Measurements from ENCODE around the gene FMN1. TPM values are rescaled to one million over a fixed set of nuclear protein-coding genes. Genes with fewer than 3 reads are reported as not detected.

The FMN1 gene, protein sequence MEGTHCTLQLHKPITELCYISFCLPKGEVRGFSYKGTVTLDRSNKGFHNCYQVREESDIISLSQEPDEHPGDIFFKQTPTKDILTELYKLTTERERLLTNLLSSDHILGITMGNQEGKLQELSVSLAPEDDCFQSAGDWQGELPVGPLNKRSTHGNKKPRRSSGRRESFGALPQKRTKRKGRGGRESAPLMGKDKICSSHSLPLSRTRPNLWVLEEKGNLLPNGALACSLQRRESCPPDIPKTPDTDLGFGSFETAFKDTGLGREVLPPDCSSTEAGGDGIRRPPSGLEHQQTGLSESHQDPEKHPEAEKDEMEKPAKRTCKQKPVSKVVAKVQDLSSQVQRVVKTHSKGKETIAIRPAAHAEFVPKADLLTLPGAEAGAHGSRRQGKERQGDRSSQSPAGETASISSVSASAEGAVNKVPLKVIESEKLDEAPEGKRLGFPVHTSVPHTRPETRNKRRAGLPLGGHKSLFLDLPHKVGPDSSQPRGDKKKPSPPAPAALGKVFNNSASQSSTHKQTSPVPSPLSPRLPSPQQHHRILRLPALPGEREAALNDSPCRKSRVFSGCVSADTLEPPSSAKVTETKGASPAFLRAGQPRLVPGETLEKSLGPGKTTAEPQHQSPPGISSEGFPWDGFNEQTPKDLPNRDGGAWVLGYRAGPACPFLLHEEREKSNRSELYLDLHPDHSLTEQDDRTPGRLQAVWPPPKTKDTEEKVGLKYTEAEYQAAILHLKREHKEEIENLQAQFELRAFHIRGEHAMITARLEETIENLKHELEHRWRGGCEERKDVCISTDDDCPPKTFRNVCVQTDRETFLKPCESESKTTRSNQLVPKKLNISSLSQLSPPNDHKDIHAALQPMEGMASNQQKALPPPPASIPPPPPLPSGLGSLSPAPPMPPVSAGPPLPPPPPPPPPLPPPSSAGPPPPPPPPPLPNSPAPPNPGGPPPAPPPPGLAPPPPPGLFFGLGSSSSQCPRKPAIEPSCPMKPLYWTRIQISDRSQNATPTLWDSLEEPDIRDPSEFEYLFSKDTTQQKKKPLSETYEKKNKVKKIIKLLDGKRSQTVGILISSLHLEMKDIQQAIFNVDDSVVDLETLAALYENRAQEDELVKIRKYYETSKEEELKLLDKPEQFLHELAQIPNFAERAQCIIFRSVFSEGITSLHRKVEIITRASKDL (N-terminal part only)
- under 1 TPM; 0.14 to 0.66 (median 0.48) TPM for total RNA-seq

DNA sequence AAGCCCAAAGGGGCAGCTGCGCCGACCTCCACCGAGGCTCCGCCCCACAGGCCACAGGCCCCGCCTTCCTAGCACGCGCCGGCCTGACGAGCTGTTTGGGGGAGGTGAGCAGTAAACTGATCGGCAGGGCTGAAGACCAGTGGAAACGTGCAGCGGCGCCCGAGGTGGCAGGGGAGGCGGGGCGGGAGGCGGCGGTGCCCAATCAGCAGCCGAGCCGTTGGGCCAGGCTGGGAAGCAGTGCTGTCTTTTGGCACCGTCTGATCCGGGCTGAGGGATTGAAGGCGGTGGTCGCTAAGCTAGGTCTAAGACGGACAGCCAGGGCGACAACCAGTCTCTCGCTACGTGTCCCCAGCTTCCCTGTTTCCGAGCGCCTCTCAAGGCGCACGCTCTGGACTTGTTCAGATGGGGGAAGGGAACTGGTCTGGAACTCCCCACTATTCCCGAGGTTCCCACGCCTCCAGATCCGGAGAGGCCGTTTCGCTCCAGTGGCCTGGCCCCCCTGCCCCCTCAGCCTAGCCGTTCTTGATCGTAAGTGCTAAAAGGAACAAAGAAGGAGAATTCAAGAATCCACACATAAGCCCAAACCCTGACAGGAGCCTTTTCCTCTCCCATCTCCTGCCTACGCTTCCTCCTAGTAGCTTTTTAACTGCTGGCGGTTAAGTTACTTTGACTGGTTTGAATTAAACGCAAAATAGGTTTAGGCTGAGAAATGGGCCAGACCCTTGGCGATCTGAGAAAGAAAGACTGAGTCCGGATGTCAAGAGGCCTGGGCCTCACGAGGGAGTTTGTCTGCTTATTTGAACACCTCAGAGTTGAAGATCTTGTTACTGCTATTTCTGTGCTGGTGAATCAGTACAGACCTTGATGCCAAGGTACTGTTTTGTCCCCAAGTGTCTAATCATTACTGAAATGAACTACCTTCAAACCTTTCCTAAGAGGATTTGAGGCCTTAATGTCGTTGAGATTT, at the start of gene FMN1:
Gene FMN1 (minus strand): TSS at position 11 of the 967 bp plus-strand sequence. CDS start 39,800 bp downstream, outside the sequence.
- Mint-ChIP-seq H3K36me3 (ENCODE audit: insufficient read depth) (no peaks in the 10 kb centered on the region), H3K9me3 (no peaks in the 10 kb centered on the region), H3K27me3 (ENCODE audit: low read depth) (peaks cover 3% of the 10 kb centered on the region), H3K4me1 (ENCODE audit: low read depth) (peaks cover 24% of the 10 kb centered on the region), H3K4me3 (peak within 1 kb of the TSS; percentile 76)
- ATAC-seq (peak; percentile 99), DNase-seq (peak; percentile 86)

DNA sequence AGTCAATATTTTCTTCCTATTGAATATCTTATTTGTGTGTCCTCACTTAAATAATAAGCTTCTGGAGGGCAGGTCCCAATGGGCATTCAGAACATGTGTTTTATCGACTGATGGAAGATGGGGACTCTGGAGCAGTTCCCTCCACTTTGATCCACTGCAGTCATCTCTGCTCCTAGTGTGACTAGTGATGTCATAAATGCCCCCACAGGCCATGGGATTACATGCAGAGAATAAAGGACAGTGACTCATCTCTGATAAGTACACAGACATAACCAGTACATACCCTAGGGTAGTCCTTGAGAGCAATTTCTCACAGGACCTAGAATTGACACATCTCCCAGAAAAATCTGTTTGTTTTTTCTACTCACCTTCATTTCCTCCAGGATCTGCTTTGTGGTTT, 49.4 kb upstream of the FMN1 start:
- ATAC-seq (peak; percentile 35 to 37), DNase-seq (no peak)
- H3K4me3 Mint-ChIP-seq = no peak overlapping the region
- H3K27me3 Mint-ChIP-seq (ENCODE audit: low read depth) = no peaks in the 10 kb centered on the region
- peaks cover 12% of the 10 kb centered on the region for H3K4me1 Mint-ChIP-seq (ENCODE audit: low read depth)
- no peaks in the 10 kb centered on the region for H3K36me3 Mint-ChIP-seq (ENCODE audit: insufficient read depth)
- H3K9me3 Mint-ChIP-seq = no peaks in the 10 kb centered on the region

DNA sequence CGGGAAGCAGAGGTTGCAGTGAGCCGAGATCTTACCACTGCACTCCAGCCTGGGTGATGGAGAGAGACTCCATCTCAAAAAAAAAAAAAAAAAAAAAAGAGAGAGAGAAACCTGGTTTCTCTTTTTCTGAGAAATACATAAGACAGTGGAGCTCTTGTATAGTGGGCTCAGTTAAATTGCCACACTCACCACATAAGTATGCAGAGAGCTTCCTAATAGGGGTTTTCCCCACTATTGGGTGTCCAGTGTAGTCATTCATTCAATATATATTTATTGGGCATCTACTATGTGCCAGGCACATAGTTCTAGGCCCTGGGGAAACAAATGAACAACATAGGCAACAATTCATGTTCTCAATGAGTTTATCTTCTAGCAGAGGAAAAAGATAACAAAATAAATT, 48.9 kb upstream of the FMN1 start:
- no peak overlapping the region for H3K4me3 Mint-ChIP-seq
- H3K4me1 Mint-ChIP-seq (ENCODE audit: low read depth) = peaks cover 12% of the 10 kb centered on the region
- no peaks in the 10 kb centered on the region for H3K36me3 Mint-ChIP-seq (ENCODE audit: insufficient read depth)
- DNase-seq = no peak
- no peaks in the 10 kb centered on the region for H3K27me3 Mint-ChIP-seq (ENCODE audit: low read depth)
- no peak for ATAC-seq
- no peaks in the 10 kb centered on the region for H3K9me3 Mint-ChIP-seq

DNA sequence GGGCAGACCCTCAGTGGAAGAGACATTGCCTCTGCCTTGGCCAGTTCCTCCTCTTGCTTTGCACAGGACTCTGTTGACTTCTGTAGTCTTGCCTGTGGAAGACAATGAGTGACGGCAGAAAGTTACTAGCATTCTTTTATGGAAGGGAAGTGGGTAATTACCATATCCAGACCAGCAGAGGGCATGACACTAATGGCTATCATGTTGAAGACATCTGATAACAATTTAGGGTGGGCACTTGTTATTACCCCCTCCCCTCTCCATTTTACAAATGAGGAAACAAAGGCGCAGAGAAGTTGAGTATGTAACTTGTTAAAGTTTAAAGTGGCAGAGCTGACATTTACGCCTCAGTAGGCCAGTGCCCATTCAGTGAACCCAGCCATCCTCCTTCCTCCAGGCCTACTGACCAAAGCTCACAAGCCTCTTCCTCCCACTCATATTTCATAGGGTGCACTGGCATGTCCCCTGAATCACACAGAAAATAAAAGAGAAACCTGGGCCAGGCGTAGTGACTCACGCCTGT, 48.2 kb upstream of the FMN1 start:
- Mint-ChIP-seq H3K4me3 (no peak overlapping the region), H3K36me3 (ENCODE audit: insufficient read depth) (no peaks in the 10 kb centered on the region), H3K4me1 (ENCODE audit: low read depth) (peaks cover 12% of the 10 kb centered on the region), H3K9me3 (no peaks in the 10 kb centered on the region), H3K27me3 (ENCODE audit: low read depth) (no peaks in the 10 kb centered on the region)
- no peak for DNase-seq
- ATAC-seq = no peak

DNA sequence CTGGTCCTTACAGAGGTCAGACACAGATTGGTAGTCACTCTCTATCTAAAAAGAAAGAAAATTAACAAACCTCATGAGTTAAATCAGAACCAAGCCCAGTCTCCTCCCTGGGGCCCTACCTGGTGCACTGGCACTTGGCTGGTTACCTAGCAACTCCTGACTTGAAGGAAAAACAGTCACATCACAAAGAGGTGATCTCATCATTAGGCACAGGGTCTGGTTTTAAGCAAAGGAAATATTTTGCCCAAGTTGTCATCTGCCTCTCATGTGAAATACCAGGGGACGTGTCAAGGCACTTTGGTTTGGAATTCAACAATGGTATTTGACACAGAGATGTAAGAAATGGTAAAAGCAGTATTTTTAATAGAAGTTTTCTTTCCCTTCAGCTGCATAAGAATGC, 47.7 kb upstream of the FMN1 start:
- Mint-ChIP-seq H3K4me3 (no peak overlapping the region), H3K9me3 (no peaks in the 10 kb centered on the region), H3K4me1 (ENCODE audit: low read depth) (peaks cover 12% of the 10 kb centered on the region), H3K27me3 (ENCODE audit: low read depth) (peaks cover 4% of the 10 kb centered on the region), H3K36me3 (ENCODE audit: insufficient read depth) (no peaks in the 10 kb centered on the region)
- ATAC-seq (peak; percentile 77 to 84), DNase-seq (no peak)

DNA sequence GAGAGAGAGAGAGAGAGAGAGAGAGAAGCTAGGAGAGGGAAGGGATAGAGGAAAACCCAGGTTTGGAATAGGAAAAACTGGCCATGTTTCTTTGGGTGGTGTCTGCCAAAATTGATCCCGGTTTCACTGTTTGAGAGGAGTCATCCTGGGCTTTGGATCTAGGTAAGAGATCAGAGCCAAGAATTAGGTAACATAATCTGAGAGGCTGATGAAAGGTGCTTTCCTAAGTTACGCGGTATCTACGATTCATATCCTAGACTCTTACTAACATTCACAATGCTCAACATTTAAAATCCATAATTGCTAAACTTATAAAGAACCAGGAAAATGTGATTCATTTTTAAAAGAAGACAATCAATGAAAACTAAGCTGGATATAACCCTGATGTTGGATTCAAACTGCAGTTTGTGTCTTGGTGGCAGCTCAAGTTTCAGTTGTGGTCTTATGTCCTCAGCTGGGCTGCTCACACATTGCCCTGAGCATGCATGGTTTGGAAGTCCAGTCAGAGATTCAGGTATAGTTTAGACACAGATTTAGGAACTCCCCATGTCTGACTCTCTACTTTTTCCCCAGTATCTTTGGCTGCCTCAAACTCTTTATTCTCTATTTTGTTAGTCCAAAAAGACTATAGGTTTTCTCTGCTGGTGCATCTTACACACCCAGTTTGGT, 42.5 kb upstream of the FMN1 start:
- ATAC-seq = no peak
- no peaks in the 10 kb centered on the region for H3K9me3 Mint-ChIP-seq
- H3K36me3 Mint-ChIP-seq (ENCODE audit: insufficient read depth) = no peaks in the 10 kb centered on the region

DNA sequence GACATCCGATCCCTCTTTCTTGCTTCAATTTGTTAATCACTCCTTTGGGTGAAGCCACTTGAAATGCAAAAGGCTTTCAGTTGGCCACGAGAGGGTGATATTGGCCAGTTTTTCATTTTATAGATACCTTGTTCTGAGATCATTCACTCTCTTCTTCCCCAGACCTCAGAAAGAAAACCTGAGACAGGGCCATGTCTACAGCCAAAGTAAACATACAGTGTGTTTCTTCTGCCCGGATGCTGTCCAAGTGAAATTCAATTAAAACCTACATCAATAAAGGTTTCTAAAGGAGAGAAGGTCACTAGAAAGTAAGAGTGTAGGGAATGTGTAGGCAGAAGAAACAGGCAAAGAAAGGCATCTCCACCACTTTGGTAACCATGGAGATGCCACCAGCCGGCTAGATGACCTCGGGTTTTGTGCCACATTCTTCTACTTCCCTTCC, 39.5 kb upstream of the FMN1 start:
- DNase-seq (no peak), ATAC-seq (no peak)
- no peaks in the 10 kb centered on the region for H3K4me1 Mint-ChIP-seq (ENCODE audit: low read depth)
- H3K9me3 Mint-ChIP-seq = no peaks in the 10 kb centered on the region
- H3K4me3 Mint-ChIP-seq = no peak overlapping the region
- peaks cover 12% of the 10 kb centered on the region for H3K27me3 Mint-ChIP-seq (ENCODE audit: low read depth)
- H3K36me3 Mint-ChIP-seq (ENCODE audit: insufficient read depth) = no peaks in the 10 kb centered on the region

More for the DNA sequence above, 42.5 kb upstream of the FMN1 start:
- H3K27me3 Mint-ChIP-seq (ENCODE audit: low read depth) = peaks cover 12% of the 10 kb centered on the region
- no peak overlapping the region for H3K4me3 Mint-ChIP-seq
- no peak for DNase-seq
- peaks cover 3% of the 10 kb centered on the region for H3K4me1 Mint-ChIP-seq (ENCODE audit: low read depth)

DNA sequence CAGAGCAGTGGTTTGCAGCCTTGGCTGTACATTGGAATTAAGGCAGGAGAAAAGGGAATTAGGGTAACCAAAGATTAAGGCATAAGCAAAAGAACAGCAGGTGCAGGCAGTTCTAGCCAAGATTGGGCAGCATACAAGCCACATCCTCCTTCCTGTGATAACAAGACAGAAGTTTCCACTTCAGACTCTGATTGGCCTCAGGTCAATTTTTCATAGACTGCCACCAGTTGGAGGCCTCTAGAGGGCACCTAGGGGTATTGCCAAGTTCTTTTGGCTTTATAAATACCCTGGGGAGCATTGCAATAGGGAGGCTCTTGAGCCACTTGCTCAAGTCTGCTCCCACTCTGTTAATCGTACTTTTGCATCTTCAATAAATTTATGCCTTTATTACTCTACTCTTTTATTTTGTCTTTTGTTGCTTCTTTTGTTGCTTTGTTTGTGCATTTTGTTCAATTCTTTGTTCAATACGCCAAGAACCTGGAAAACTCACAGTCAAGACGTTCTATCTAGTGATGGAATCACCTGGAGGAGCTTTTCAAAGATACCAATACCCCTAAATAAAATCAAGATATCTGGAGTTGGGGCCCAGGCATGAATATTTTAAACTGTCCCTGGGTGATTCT, 32.2 kb upstream of the FMN1 start:
- H3K9me3 Mint-ChIP-seq = no peaks in the 10 kb centered on the region
- DNase-seq (peak; percentile 35), ATAC-seq (peak; percentile 84 to 95)
- no peaks in the 10 kb centered on the region for H3K27me3 Mint-ChIP-seq (ENCODE audit: low read depth)
- peaks cover 22% of the 10 kb centered on the region for H3K4me1 Mint-ChIP-seq (ENCODE audit: low read depth)
- no peaks in the 10 kb centered on the region for H3K36me3 Mint-ChIP-seq (ENCODE audit: insufficient read depth)
- no peak overlapping the region for H3K4me3 Mint-ChIP-seq

DNA sequence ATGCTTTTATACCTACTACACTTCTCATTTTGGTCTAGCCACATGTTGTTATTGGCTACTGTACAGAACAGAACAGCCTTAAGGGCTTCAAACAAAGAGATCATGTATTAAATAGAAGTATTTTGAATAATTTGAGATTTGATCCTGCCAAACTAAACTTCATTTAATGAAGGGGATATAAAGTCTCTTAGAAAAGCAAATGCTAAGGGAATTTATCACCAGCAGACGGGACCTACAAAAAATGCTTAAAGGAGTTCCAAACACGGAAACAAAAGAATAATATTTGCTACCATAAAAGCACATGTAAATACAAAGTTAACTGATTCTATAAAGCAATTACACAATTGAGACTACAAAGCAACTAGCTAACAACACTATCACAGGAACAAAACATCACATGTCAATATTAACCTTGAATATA, 23.6 kb upstream of the FMN1 start:
- ATAC-seq (no peak), DNase-seq (no peak)
- Mint-ChIP-seq H3K4me1 (ENCODE audit: low read depth) (no peaks in the 10 kb centered on the region), H3K36me3 (ENCODE audit: insufficient read depth) (no peaks in the 10 kb centered on the region), H3K27me3 (ENCODE audit: low read depth) (no peaks in the 10 kb centered on the region), H3K4me3 (no peak overlapping the region), H3K9me3 (no peaks in the 10 kb centered on the region)

DNA sequence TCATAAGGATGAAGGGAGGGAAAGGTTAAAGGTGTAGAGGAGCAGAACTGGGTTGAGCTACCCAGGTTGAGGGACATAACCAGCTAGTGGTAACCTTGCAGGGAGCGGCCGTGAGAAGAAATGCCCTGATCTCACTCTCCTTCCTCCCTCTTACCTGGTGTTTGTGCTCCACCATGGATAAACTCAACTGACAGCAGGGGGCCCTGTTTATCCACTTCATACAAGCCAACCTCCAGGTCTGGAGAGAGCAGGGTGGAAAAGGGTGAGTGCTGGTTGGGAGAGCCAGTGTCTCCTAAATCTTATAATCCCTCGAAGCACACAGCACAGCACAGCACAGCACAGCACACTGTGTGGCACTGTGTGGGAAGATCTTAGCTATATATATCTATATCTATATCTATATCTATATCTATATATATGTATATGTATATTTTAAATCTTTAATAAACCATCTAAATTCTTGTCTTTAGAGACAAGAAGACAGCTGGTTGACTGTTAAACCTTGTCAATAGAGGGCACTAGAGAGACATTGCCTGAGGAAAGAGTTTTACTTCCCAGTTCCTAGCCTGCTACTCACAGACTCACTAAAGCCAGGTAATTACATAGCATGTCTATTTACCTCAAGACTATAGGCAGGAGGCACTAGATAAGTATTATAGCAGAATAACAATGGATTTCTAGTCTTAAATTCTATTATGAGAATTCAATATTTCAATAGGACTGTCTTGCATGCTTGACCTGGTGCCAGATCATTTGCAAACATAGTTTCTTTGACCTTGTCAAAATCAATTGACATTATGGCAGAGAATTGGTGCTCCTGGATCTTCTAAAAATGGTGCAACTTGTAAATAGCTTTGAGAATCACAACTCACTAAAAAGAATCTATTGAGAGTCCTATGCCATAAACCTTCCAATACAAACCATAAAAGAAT, 21.7 kb upstream of the FMN1 start:
- no peaks in the 10 kb centered on the region for H3K4me1 Mint-ChIP-seq (ENCODE audit: low read depth)
- no peaks in the 10 kb centered on the region for H3K27me3 Mint-ChIP-seq (ENCODE audit: low read depth)
- ATAC-seq (no peak), DNase-seq (no peak)
- H3K36me3 Mint-ChIP-seq (ENCODE audit: insufficient read depth) = no peaks in the 10 kb centered on the region
- no peak overlapping the region for H3K4me3 Mint-ChIP-seq
- H3K9me3 Mint-ChIP-seq = no peaks in the 10 kb centered on the region

DNA sequence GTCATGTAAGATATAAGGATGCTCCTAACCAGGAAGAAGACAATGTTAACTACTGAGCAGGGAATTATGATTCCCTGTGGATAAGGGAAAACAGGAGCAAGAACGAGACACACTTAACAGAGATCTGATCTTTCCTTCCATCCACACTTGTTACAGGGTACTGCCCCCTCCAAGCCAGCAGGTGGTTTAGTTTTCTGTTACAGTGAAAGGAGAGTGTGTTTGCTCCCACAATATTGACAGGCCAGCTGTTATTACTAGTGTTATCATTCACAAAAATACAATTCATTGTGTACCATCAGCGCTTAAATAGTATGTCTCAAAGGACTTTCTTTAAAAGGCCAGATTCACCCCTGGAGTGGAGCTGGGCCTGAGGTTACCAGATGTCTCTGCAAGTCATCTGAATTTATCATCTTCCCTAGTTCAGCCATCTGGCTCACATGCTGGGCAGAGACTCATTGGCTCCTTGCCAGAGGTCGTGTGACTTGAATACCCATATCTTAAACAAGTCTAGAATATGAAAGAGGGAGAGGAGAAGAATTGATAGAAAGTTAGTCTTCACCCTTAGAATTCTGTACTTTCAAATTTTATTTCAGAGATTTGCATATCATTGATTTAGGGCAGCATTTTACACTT, 16.8 kb upstream of the FMN1 start:
- Mint-ChIP-seq H3K4me1 (ENCODE audit: low read depth) (peaks cover 6% of the 10 kb centered on the region), H3K4me3 (no peak overlapping the region), H3K27me3 (ENCODE audit: low read depth) (no peaks in the 10 kb centered on the region), H3K36me3 (ENCODE audit: insufficient read depth) (no peaks in the 10 kb centered on the region), H3K9me3 (no peaks in the 10 kb centered on the region)
- ATAC-seq (no peak), DNase-seq (no peak)
